ENCODE data around the gene ANO3. TPM values are rescaled to one million over a fixed set of nuclear protein-coding genes. Genes with fewer than 3 reads are reported as not detected.

The ANO3 gene
- total and polyA plus RNA-seq, 2 donors (not counting 3 experiments of a cell fraction or from before 2014, with no cell fraction given): not detected

- Histone ChIP-seq H3K4me3 (replicated peaks in 1 of 3; ENCODE audit: insufficient read depth in 1 of 3, low read depth in 1 of 3, low read length in 3 of 3) (no peak overlapping the region), H3K36me3 (ENCODE audit: control insufficient read depth in 2 of 2, extremely low read depth in 1 of 2, insufficient read depth in 2 of 2, low read length in 2 of 2) (no peaks in the 10 kb centered on the region), H3K9me3 (replicated peaks; ENCODE audit: control insufficient read depth, insufficient read depth, low read length) (no peaks in the 10 kb centered on the region), H3K4me1 (ENCODE audit: control insufficient read depth, extremely low read depth, insufficient read depth, low read length) (no peaks in the 10 kb centered on the region), H3K27ac (ENCODE audit: insufficient read depth, low read depth, low read length) (no peak overlapping the region), H3K9me1 (replicated peaks; ENCODE audit: control insufficient read depth, extremely low read depth, insufficient read depth, low read length) (no peaks in the 10 kb centered on the region), H4K20me1 (replicated peaks; ENCODE audit: control insufficient read depth, extremely low read depth, insufficient read depth, low read length) (no peaks in the 10 kb centered on the region), H3K4me2 (ENCODE audit: insufficient read depth, low read length) (no peak overlapping the region), H3K27me3 (ENCODE audit: control insufficient read depth in 2 of 2, insufficient read depth in 2 of 2, low read length in 2 of 2) (no peaks in the 10 kb centered on the region), H2AFZ (ENCODE audit: low read depth, low read length) (no peak overlapping the region), H3K9ac (replicated peaks; ENCODE audit: extremely low read depth, insufficient read depth, low read length) (no peak overlapping the region), H3K79me2 (ENCODE audit: control insufficient read depth, insufficient read depth, low read length) (no peaks in the 10 kb centered on the region)
- ChIA-PET POLR2A (no interaction called here), CTCF (no interaction called here)
- FAIRE-seq (no peak), DNase-seq (ENCODE audit: low read depth, low spot score) (no peak)
- dilution Hi-C loops (cut with MboI; ENCODE audit: extremely low pct_ligation_motif_present, low sequenced_read_pairs): no loop called here
- no TSS peak for BruUV-seq (replicated peaks)
- TF ChIP-seq, protein P1, sequence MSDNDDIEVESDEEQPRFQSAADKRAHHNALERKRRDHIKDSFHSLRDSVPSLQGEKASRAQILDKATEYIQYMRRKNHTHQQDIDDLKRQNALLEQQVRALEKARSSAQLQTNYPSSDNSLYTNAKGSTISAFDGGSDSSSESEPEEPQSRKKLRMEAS (IDR thresholded peaks at IDR 0.05; ENCODE audit: insufficient read depth, insufficient read length): no peak
- TF ChIP-seq MYC (IDR thresholded peaks at IDR 0.05; ENCODE audit: low read depth, low read length): no peak
- TF ChIP-seq EZH2 (IDR thresholded peaks at IDR 0.05; ENCODE audit: borderline replicate concordance, low read depth, low read length, severe bottlenecking): no peak
- TF ChIP-seq JUN (IDR thresholded peaks at IDR 0.05; ENCODE audit: borderline replicate concordance, insufficient read depth, insufficient read length, low read depth): no peak
- TF ChIP-seq POLR2AphosphoS5 (IDR thresholded peaks at IDR 0.05; ENCODE audit: insufficient read depth, low read depth, low read length): no peak
- TF ChIP-seq FOS (IDR thresholded peaks at IDR 0.05; ENCODE audit: borderline replicate concordance, insufficient read depth, low read length): no peak
- TF ChIP-seq POLR2A (IDR thresholded peaks at IDR 0.05; ENCODE audit: low read depth, low read length): no peak
- TF ChIP-seq GATA2 (IDR thresholded peaks at IDR 0.05; ENCODE audit: insufficient read depth, insufficient read length, low read depth, low read length): no peak
- TF ChIP-seq, protein P2, sequence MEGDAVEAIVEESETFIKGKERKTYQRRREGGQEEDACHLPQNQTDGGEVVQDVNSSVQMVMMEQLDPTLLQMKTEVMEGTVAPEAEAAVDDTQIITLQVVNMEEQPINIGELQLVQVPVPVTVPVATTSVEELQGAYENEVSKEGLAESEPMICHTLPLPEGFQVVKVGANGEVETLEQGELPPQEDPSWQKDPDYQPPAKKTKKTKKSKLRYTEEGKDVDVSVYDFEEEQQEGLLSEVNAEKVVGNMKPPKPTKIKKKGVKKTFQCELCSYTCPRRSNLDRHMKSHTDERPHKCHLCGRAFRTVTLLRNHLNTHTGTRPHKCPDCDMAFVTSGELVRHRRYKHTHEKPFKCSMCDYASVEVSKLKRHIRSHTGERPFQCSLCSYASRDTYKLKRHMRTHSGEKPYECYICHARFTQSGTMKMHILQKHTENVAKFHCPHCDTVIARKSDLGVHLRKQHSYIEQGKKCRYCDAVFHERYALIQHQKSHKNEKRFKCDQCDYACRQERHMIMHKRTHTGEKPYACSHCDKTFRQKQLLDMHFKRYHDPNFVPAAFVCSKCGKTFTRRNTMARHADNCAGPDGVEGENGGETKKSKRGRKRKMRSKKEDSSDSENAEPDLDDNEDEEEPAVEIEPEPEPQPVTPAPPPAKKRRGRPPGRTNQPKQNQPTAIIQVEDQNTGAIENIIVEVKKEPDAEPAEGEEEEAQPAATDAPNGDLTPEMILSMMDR (IDR thresholded peaks at IDR 0.05; ENCODE audit: extremely low read depth in 1 of 2, insufficient read depth in 1 of 2, low read depth in 1 of 2, low read length in 2 of 2): no peak
- intact Hi-C loops (cut with micrococcal nuclease): no loop called here
These were observed 33.4 kb downstream of the ANO3 start for GRCh38 chr11:26365284-26365683.

All from endothelial cell of umbilical vein (primary cell).